ENCODE measurements around the gene CCDC57. TPM values are rescaled to one million over a fixed set of nuclear protein-coding genes. Genes with fewer than 3 reads are reported as not detected.
A peak's percentile ranks its signal among the peaks of the same experiment; 100 is the strongest.

The CCDC57 gene
- total RNA-seq, 2 donors from 2014 or later = 19.4 to 58.1 TPM

GRCh38 chr17:82244413-82245133, 31.9 kb upstream of the CCDC57 start:
- Histone ChIP-seq H3K9me3 (no peaks in the 10 kb centered on the region), H3K4me1 (ENCODE audit: control insufficient read depth in 1 of 2, low read depth in 2 of 2) (peaks cover 47 to 55% of the 10 kb centered on the region in 2 donors), H3K36me3 (peaks cover 52% of the 10 kb centered on the region), H3K27ac (no peak overlapping the region), H3K27me3 (replicated peaks; ENCODE audit: insufficient read depth) (no peaks in the 10 kb centered on the region), H3K4me3 (no peak overlapping the region)
- TF ChIP-seq CTCF (IDR thresholded peaks at IDR 0.05) = peak; percentile 44
- ATAC-seq (ENCODE audit: insufficient number of reproducible peaks, low FRiP score, low read depth) = no peak
- DNase-seq (ENCODE audit: low spot score) = no peak

DNA sequence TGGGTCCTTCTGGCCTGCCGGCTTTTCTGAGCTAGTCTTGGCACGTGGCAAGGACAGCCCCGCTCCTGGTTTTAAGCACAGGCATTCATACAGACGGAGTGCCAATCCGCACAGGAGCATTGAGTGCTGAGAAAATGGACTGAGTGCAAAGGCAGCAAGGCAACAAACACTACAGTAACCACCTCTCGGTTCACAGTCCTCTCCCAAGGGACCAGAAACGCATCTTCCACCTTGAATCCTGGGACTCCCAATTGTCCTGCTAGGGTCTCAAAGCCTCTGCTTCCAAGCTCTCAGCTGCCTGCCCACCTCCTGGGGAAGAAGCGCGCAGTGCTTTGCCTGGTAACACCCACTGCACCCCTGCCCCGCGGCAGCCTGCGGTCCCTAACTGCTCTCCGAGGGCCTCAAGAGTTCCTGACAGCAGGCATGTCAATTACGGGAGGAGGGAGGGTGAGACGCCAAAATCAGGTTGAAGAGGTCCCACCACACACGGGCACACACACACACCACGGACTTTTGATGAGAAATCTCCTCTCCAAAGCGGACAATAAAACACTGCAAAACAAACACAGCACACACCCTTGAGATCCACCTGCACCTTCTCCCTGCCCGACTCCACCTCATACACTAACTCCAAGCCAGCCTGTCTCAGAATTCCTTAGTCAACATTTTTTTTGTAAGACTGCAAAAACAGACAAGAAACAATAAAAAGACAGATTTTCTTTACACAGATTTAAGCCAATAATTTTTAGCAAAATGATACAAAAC, 31.2 kb upstream of the CCDC57 start:
- Histone ChIP-seq H3K27ac (no peak overlapping the region), H3K27me3 (replicated peaks; ENCODE audit: insufficient read depth) (no peaks in the 10 kb centered on the region), H3K4me3 (no peak overlapping the region), H3K9me3 (no peaks in the 10 kb centered on the region), H3K4me1 (ENCODE audit: control insufficient read depth in 1 of 2, low read depth in 2 of 2) (peaks cover 50 to 60% of the 10 kb centered on the region in 2 donors), H3K36me3 (peaks cover 47% of the 10 kb centered on the region)
- DNase-seq (ENCODE audit: low spot score) (no peak), ATAC-seq (ENCODE audit: insufficient number of reproducible peaks, low FRiP score, low read depth) (no peak)
- no peak for TF ChIP-seq CTCF (IDR thresholded peaks at IDR 0.05)

- H3K9me3 ChIP-seq = no peaks in the 10 kb centered on the region
- peaks cover 50 to 67% of the 10 kb centered on the region in 2 donors for H3K4me1 ChIP-seq (ENCODE audit: control insufficient read depth in 1 of 2, low read depth in 2 of 2)
- DNase-seq (ENCODE audit: low spot score) = no peak
- peak overlapping the region in 1 of 2 donors; percentile 81 for H3K27ac ChIP-seq
- H3K27me3 ChIP-seq (replicated peaks; ENCODE audit: insufficient read depth) = no peaks in the 10 kb centered on the region
- no peak overlapping the region for H3K4me3 ChIP-seq
- no peak for TF ChIP-seq CTCF (IDR thresholded peaks at IDR 0.05)
- peaks cover 40% of the 10 kb centered on the region for H3K36me3 ChIP-seq
- ATAC-seq (ENCODE audit: insufficient number of reproducible peaks, low FRiP score, low read depth) = peak; percentile 15
These were observed 30.5 kb upstream of the CCDC57 start for GRCh38 chr17:82242977-82243647.

GRCh38 chr17:82242698-82242976, 30.0 kb upstream of the CCDC57 start:
- DNase-seq (ENCODE audit: low spot score) = no peak
- no peak for TF ChIP-seq CTCF (IDR thresholded peaks at IDR 0.05)
- peaks cover 50 to 71% of the 10 kb centered on the region in 2 donors for H3K4me1 ChIP-seq (ENCODE audit: control insufficient read depth in 1 of 2, low read depth in 2 of 2)
- peak overlapping the region; percentile 59 to 81 for H3K27ac ChIP-seq
- no peaks in the 10 kb centered on the region for H3K27me3 ChIP-seq (replicated peaks; ENCODE audit: insufficient read depth)
- peaks cover 35% of the 10 kb centered on the region for H3K36me3 ChIP-seq
- H3K4me3 ChIP-seq = no peak overlapping the region
- H3K9me3 ChIP-seq = no peaks in the 10 kb centered on the region
- no peak for ATAC-seq (ENCODE audit: insufficient number of reproducible peaks, low FRiP score, low read depth)
